Measurements from ENCODE around the gene MACROD2.

Gene MACROD2

DNA sequence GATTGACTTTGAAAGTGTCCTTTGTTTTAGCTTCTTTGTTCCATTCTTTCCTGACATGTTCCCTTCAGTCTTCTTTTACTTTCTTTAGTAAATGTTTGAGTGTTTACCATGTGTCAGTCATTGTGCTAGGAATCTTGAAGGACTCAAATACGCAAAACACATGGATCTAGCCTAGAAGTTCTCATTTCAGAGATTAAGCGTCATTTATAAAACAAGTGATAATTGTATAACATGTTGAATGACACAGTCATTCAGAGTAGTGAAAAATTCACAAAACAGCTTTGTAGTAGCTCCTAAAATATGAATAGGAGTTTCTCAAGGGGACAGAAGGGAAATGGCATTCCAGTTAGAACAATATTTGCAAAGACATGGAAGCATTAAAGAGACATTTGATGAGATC, 66.9 kb downstream of the MACROD2 start:
- no peak for DNase-seq (ENCODE audit: low read depth in 4 of 4, low spot score in 1 of 4)

GRCh38 chr20:14062786-14063185, 67.5 kb downstream of the MACROD2 start:
- DNase-seq (ENCODE audit: low read depth in 4 of 4, low spot score in 1 of 4), result no peak

DNA sequence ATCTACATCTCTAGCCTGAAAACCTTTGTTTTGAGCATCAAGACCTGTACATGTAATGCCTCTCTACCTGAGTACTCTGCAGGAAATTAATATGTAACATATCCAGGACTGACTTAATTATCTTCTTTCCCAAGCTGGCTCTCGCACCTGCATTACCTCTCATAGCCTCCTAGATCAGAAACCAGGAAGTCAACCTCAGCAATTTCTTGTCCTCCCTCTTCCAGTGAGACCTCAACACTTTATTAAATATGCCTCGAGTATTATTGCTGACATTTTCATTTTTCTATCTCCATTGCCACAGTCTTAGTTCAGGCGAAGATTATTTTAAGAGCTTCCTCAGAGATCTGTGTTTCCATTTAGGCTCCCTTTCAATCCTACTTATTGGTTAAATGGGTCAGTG, 69.0 kb downstream of the MACROD2 start:
- no peak for DNase-seq (ENCODE audit: low read depth in 4 of 4, low spot score in 1 of 4)

DNA sequence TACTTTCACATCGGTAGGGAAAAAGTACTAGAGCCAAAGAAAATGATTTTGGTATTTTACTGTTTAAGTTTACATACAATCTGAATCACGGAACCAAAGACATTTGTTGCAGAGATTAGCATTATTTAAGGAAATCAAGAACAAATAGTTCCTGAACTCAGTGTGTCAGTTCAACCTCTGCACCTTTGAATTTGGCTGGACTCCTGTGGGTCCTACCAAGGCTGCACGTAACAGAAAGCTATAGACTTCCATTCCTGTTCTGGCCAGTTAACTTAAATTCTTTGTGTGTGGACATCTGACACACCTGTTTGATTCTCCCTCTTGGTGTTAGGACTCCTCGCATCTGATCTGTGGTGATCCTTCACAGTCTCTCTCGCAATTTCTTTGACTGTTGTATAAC, 69.6 kb downstream of the MACROD2 start:
- no peak for DNase-seq (ENCODE audit: low read depth in 4 of 4, low spot score in 1 of 4)

DNA sequence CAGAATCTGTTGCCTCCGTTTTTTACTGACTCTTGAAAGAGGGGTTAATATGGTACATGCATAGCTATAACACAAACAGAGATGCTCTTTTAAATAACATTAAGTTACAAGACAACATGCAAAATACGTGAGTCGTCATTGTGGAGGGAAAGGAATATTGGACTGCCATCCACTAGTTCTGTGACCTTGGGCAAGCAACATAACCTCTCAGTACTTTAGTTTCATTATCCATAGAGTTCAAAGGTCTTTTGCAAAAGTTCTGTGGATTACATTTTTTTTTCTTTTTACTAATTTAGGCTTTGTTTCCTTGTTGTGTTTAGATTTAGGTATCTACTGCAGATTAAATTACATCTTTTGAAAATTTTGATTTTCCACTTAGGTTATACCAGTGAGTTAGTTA, 70.5 kb downstream of the MACROD2 start:
- DNase-seq (ENCODE audit: low read depth in 4 of 4, low spot score in 1 of 4), result no peak

DNA sequence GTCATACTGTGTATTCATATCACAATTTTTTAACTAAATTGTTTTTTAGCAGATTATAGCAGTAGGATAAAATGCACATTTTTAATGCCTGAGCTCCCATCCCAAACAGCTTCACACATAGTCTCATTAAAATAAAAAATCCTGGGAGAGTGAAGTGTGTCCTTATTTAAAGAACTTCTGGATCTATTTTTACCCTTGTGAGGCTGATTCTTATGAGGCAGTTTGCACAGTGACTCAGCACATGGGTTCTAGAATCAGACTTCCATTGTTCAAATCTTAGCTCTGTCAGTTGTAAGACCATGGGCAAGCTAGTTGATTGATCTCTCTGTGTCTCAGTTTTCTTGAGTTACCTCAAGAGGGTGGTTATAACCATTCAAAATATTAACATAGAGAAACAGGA, 72.3 kb downstream of the MACROD2 start:
- DNase-seq (ENCODE audit: low read depth in 4 of 4, low spot score in 1 of 4), result no peak

DNA sequence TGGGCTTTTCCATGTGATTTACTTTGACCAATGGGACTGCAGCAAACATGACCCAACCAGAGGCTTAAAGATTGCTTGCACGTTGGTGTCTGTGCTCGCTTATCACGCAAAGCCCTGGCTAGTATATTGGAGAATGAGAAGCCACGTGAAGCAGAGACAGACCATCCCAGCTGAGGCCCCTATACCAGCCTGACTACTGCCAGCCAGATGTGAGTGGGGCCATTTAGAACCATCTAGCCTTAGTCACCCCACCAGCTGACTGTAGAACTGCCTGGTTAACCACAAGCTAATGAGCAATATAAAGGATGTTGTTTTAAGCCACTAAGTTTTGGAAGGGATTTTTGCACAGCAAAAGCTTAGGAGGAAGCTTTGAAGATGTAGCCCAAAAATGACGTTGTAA, 74.5 kb downstream of the MACROD2 start:
- DNase-seq (ENCODE audit: low read depth in 4 of 4, low spot score in 1 of 4), result no peak

DNA sequence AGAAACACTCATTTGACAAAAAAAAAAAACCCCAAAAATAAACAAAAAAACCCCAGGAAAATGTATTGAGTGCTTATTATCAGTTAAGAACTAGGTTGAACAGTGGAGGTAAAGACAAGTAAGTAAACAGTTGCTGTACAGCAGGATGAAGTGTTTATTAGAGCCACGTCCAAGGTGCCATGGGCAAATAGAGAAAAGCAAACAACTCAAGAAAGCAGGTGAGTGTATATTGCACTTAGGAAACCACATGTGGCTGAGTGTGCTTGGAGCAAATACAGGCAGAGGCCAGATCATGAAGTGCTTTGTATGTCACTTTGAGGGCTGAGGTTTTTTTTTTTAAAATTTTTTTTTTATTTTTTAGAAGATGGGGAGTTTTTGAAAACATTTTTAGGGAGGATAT, 98.3 kb downstream of the MACROD2 start:
- no peak for DNase-seq (ENCODE audit: low read depth in 4 of 4, low spot score in 1 of 4)

- DNase-seq (ENCODE audit: low read depth in 4 of 4, low spot score in 1 of 4), result no peak
These were observed 102.9 kb downstream of the MACROD2 start for GRCh38 chr20:14098261-14098660.

DNA sequence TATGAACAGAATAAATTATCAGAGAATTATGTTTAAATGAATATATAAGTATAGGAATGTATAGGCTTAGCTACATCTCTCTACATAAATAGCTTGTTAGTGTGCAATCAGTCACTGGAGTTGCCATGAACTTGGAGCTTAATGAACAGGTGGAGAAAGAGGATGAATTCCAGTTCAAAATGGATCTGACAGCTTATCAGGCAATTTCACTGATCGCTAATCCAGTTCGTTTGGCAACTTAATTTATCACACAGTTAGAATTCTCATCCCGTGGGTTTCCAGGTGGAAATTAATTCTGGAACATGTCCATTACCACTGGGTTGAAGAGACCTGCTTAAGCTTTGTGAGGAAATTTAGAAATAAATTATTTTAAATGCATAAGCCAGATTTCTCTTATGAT, 118.1 kb downstream of the MACROD2 start:
- DNase-seq (ENCODE audit: low read depth in 4 of 4, low spot score in 1 of 4), result no peak

DNA sequence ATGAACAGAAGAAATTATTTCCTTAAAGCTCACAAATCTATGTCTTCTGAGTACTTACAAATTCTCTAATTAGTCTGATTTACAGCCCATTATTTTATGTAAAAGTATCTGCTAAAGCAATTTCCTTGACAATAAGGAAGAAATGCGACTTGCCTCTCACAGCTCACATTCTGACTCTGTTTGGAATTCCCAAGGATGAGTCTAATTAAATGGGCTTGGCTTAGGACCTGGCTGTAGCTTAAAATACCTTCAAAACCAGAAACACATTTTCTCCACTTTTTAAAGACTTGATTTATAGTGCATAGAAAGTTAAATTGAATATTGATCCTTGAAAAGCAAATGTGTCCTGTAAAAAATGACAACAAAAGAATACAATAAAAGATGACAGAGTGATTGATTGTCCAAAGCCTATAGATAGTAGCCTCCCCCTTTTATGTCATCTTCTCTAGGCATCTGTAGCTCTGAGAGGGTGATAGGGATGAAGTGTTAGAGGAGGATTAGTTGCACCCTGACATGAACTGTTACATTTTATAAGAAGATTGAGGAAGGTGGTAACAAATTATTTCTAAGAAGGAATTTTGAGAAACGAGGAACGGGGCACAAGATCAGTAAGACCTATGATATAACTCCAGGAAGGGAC, 118.9 kb downstream of the MACROD2 start:
- no peak for DNase-seq (ENCODE audit: low read depth in 4 of 4, low spot score in 1 of 4)

GRCh38 chr20:14116037-14116436, 120.7 kb downstream of the MACROD2 start:
- no peak for DNase-seq (ENCODE audit: low read depth in 4 of 4, low spot score in 1 of 4)

- DNase-seq (ENCODE audit: low read depth in 4 of 4, low spot score in 1 of 4), result no peak
These were observed 122.5 kb downstream of the MACROD2 start for GRCh38 chr20:14117768-14118167.

GRCh38 chr20:14126856-14127255, 131.5 kb downstream of the MACROD2 start:
- DNase-seq (ENCODE audit: low read depth in 4 of 4, low spot score in 1 of 4), result no peak

DNA sequence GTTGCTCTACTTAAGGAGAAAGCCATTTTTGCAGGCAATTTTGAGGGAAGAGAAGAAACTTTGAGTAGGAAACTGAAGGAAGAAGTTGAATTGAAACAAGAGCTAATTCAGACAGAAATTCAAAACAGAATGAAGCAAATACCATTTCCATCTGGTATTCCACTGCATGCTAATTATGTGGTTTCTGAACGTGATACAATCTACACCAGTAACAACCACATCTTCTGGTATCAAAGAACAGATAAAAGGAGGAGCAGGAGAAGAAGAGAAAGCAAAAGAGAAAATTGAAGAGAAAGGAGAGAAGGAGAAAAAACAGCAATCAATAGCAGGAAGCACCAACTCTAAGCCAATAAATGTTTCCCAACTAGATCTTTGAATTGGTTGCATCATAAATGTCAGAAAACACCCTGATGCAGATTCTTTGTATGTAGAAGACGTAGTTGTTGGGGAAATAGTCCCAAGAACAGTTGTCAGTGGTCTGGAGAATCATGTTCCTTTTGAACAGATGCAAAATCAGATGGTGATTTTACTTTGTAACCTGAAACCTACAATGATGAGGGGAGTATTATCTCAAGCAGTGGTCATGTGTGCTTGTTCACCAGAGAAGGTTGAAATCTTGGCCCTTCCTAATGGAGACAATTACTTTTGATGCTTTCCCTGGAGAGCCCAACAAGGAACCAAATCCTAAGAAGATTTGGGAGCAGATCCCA, 132.4 kb downstream of the MACROD2 start:
- no peak for DNase-seq (ENCODE audit: low read depth in 4 of 4, low spot score in 1 of 4)

- no peak for DNase-seq (ENCODE audit: low read depth in 4 of 4, low spot score in 1 of 4)
These were observed 138.7 kb downstream of the MACROD2 start for GRCh38 chr20:14134004-14134403.

DNA sequence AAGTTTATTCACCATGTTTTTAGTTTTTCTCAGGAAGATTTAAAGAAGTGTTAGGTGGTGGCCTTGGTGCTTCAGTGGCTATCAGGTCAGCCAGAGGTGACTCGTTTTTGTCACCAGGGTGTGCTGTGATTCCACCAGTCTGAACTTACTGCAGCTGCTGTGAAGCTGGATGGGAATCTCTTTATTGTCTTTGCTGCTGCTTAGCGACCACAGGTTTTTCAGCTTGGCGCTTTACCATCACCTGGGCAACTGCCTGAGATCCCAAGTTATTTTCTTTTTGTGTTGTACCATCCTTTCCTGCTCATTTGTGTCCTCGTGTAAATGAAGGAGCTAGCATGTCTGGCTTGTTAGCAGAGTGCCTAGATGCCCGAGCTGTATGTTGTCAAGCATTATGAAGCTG, 146.9 kb downstream of the MACROD2 start:
- no peak for DNase-seq (ENCODE audit: low read depth in 4 of 4, low spot score in 1 of 4)

DNA sequence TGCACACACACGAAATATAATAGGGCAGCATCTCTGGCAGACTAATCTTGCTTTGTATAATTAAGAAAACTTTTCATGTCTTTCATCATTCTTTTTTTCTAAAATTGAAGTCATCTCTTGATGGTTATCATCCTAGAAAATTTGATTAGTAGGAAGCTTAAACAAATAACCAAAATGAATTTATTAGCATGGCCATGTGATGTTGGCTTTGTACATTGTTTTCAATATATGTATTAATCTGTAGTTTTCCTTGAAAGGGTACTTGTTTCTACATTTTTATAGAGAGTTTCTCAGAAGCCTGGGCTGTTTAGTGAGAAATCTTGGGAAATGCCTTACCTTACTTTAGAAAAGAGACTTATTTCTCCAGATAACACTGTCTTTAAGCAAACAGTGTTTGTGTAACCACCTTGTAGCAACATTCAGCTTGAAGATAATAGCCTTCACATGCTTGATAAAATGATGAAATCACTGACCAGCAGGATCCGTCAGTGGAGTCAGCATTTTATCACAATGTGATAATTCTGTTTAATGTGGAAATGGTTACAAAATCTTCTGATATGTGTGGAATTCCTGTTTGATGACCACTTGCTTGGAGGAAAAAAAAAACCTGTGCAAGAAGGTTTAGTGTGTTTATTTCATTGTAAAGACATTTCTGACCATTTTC, 147.8 kb downstream of the MACROD2 start:
- DNase-seq (ENCODE audit: low read depth in 4 of 4, low spot score in 1 of 4), result no peak

DNA sequence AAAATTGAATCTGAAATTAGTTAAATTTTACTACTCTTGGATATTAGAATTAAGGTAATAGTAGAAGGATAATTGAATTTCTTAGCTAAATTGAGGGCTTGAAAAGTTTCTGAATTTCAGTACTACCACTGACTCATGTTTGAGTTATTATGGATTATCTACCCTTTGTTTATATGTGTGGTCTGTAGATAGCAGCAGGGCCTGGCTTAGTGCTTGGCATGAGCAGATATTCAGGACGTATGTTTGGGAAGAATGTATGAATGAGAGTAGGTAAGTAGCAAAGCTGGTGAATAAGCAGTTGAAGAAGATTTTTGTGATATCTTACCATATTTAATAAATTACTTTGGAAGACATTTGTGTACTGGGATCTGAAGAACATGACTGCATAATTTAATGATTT, 152.7 kb downstream of the MACROD2 start:
- no peak for DNase-seq (ENCODE audit: low read depth in 4 of 4, low spot score in 1 of 4)

- DNase-seq (ENCODE audit: low read depth in 4 of 4, low spot score in 1 of 4), result no peak
These were observed 160.0 kb downstream of the MACROD2 start for GRCh38 chr20:14155361-14155760.

DNA sequence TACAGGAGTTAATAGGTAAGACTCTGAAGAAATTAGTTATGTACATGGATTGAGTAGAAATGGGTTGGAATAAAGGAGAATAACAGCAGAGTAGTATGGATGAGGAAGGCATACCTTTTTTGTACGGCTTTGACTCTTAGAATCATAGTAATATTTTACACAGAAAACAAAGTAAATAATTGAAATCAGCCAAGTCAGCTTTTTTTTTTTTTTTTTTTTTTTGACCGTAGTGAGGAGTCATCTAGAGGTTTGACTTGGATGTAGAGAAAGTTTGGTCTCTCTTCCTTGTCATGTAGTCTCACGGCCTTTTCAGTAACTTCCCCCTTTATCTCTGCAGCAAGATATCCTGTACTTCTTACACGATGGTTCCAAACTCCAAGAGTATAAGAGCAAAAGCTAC, 183.2 kb downstream of the MACROD2 start:
- no peak for DNase-seq (ENCODE audit: low read depth in 4 of 4, low spot score in 1 of 4)

DNA sequence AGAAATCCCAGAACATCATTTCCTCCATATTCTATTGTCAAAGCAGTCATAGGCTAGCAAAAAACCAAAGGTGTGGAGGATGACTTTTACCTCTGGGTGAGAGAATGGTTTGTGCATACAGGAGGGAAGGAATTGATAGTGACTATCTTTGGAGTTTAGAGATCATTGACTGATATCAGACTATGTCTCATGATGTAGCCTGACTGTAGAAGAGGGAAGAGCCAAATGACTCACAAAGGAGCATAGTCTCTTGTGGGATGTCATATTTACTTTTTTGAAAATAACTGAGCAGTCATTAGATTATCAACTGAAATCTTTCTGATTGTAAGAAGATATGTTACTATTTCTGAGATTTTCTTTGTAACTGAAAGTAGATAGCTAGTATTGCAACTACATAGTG, 183.6 kb downstream of the MACROD2 start:
- DNase-seq (ENCODE audit: low read depth in 4 of 4, low spot score in 1 of 4), result no peak
